Measurements from ENCODE around the gene VASH2.
A peak's percentile ranks its signal among the peaks of the same experiment; 100 is the strongest.
"Not testable (repeated sequence)": the region's sequence is repeated elsewhere in the genome, so short reads cannot be mapped to it uniquely, and the experiment has no call there.

Gene VASH2

DNA sequence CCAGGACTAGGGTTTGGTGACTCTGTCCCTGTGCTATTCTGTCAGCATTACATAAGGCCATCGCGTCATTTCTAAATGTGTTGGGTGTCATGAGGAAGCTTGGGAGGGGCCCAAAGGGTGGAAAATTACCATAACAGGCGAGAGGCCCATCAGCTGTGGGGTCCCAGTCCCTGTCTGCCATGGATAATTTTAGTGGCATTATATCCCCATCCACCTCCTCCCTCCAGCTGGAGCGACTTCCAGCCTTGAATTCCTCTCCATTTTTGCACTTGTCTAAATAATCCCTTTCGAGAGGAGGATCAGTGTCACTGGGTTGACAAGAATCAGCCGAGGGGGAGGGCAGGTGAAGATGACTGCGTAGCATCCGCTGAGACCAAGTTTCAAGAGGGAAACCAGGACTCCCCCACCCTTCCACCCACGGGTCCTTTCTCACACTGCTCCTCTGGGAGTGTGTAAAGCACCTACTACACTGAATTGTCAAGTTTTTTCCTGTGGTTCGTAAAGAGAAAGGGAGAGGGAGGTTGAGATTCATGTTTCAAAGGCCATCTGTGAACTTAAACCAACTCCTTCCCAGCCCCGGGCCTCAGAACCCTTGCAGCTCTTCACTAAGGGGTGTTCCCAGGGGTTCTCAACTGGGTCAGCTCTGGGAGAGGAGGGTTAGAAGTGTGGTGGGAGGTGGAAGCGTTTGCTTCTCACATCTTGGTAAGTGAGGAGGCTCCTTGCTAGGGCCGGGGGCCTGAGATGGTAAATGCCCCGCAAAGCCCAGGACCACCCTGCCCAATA is 29.2 kb downstream of the VASH2 start:
- DNase-seq (ENCODE audit: low read depth in 3 of 3, low spot score in 1 of 3) = no peak

GRCh38 chr1:212980123-212980785 is 29.9 kb downstream of the VASH2 start:
- no peak for DNase-seq (ENCODE audit: low read depth in 3 of 3, low spot score in 1 of 3)

DNA sequence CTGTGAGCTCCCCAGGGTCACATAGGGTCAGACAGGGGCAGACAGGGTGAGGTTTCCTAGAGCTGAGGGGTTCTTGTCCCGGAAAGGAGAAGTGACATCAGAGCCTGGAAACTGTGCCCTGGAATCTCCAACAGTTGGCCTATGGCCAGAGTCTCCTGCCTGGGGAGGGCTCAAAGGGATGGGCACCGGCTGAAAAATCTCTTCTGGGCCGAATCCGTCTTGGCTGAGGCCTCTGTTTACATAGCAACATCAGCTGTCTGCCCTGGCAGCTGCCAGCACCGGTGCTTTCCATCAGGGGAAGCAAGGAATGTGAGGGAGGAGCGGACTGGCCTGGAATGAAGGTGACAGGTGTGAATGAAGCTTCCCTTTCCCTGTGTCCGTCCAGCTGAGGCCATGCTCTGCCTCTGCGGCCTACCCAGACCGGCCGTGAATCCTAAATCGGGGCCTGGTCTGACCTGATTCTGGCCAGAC is 30.7 kb downstream of the VASH2 start:
- no peak for DNase-seq (ENCODE audit: low read depth in 3 of 3, low spot score in 1 of 3)

DNA sequence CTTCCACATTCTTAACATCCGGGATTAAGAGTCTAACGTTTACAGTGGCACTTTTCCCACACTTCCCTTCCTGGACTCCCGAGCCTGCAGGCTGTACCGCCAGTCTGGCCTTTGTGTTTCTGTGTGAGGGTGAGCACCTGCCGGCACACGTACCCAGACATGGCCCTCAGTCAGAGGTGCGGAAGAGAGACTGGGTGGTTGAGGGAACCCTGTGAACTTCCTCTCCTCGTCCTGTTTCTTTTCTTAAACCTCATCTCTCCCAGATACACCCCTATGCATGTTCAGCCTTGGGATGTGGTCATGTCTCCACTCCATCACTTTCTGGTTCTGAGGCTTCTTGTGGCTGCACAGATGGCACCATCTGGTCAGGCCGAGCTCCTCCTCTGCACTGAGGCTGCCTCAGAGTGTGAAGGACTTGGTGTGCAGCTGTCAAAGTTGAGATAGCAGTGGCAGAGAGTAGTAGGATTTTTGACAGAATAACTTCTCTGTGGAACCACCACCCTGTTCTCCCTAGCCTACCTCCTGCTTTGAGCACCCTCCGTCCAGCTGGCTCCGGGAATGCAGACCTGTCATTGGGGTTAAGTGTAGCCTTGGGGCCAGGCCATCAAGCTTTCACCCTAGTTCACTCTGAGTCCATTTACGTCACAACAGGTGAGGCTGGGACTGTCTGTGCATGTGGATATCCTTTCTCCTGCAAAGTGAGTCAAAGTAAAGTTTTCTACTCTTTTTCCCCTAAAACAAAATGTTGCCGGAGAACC is 31.4 kb downstream of the VASH2 start:
- no peak for DNase-seq (ENCODE audit: low read depth in 3 of 3, low spot score in 1 of 3)

- DNase-seq (ENCODE audit: low read depth in 3 of 3, low spot score in 1 of 3) = no peak
These were observed 32.2 kb downstream of the VASH2 start for GRCh38 chr1:212982430-212983152.

DNA sequence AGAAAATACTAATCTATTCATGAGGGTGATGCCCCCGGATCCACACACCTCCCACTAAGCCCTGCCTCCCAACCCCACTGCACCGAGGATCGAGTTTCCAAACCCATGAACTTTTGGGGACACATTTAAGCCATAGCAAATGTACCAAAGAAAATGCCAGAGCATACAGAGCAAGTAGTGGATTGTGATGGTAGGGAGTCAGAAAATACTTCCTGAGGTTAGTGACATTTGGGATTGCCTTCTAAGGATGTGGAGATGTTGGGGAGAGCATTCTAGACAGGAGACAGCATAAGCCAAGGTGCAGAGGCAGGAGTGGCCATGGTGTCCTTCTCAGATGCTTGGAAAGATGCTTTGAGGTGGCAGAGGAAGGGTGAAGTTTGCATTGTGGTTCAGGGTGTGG is 33.1 kb downstream of the VASH2 start:
- no peak for DNase-seq (ENCODE audit: low read depth in 3 of 3, low spot score in 1 of 3)

GRCh38 chr1:212984522-212985291 is 34.4 kb downstream of the VASH2 start:
- no peak for DNase-seq (ENCODE audit: low read depth in 3 of 3, low spot score in 1 of 3)

- no peak for DNase-seq (ENCODE audit: low read depth in 3 of 3, low spot score in 1 of 3)
These were observed 36.2 kb downstream of the VASH2 start for GRCh38 chr1:212986551-212986950.

DNA sequence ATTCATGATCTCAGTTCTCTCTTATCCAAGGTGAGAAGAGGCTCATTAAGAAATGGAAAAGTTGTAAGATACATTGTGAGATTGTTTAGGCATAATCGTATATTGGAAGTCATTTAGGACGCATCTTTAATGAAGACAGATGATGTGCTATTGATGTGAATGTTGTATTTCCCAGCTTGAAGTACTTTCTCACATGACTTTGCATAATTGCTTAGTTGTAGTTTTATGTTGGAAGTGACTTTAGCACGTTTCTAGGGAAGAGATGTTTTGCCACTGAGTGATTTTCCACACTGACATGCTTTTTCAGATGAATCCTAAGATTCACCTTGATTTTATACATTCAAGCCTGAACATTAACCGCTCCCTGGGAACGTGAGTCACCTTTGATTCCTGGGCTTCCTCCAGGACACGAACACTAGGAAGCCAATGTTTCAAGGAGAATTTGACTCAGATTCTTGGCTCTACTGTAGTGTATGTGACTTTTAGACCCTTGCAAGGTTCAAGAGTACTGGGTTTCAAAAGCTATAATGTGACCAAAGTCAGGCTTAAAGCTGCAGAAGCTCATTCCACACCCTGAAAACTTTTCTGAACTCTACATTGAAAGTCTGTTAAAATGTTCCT is 37.5 kb downstream of the VASH2 start:
- no peak for DNase-seq (ENCODE audit: low read depth in 3 of 3, low spot score in 1 of 3)

DNA sequence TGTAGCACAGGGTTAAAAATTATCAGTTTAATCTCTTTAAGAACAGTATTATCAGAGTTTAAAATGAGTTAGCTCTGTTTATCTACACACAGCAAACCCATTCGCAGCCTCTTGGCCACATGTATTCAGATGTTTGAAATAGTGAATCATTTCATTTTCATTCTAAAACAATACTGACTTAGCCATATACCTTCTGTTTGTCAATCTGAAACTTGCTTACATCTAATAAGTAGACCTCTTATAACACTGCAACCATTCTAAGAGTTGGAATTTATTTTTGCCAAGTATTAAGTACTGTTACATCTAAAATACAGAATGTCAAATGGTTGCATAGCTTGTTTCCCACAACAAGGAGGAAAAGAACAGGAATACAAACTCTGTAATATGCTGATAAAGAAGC is 39.9 kb downstream of the VASH2 start:
- no peak for DNase-seq (ENCODE audit: low read depth in 3 of 3, low spot score in 1 of 3)

- DNase-seq (ENCODE audit: low read depth in 3 of 3, low spot score in 1 of 3) = not testable (repeated sequence)
These were observed 43.6 kb downstream of the VASH2 start for GRCh38 chr1:212993960-212994359.

- DNase-seq (ENCODE audit: low read depth in 3 of 3, low spot score in 1 of 3) = no peak
These were observed 44.6 kb downstream of the VASH2 start for GRCh38 chr1:212994926-212995325.

- no peak for DNase-seq (ENCODE audit: low read depth in 3 of 3, low spot score in 1 of 3)
These were observed 52.9 kb downstream of the VASH2 start for GRCh38 chr1:213003256-213003655.

- DNase-seq (ENCODE audit: low read depth in 3 of 3, low spot score in 1 of 3) = no peak
These were observed 58.2 kb downstream of the VASH2 start for GRCh38 chr1:213008564-213008963.

DNA sequence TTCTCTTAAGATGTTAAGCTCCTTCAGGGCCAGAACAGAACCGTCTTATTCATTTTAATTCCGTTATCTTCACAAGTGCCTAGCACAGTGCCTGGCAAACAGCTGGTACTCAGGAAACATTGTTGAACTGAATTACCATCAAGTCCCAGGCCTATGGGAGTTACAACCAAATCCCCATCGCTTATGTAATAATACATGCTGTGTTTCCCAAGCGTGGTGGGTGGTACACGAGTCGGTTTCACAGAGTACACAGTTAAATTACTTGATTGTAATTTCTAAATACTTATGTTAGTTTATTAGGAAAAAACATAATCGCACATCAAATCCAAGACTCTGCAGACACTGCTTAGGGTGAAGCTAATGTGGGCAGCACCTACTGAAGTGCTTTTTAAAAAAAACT is 64.3 kb downstream of the VASH2 start:
- no peak for DNase-seq (ENCODE audit: low read depth in 3 of 3, low spot score in 1 of 3)

GRCh38 chr1:213015099-213016050 is 65.0 kb downstream of the VASH2 start, which contains the start of gene ANGEL2:
ANGEL2 (minus strand) TSS chr1:213015867; CDS start chr1:213015671, 196 bp downstream.
- peak; percentile 89 to 91 (median 89) for DNase-seq (ENCODE audit: low read depth in 3 of 3, low spot score in 1 of 3)

- no peak for DNase-seq (ENCODE audit: low read depth in 3 of 3, low spot score in 1 of 3)
These were observed 67.3 kb downstream of the VASH2 start for GRCh38 chr1:213017447-213018273.

DNA sequence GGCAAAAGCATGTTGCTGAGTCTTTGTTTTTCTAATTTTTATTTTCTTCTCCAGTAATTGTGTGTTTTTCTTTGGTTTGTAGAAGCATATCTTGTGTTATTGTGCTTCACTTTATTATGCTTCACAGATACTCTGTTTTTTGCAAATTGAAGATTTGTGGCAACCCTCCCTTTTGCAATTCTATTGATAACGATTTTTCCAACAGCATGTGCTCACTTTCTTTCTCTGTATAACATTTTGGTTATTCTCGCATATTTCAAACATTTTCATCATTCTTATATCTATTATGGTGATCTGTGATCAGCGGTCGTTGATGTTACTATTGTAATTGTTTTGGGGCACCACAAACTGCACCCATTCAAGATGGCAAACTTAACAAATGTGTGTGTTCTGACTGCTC is 69.1 kb downstream of the VASH2 start:
- DNase-seq (ENCODE audit: low read depth in 3 of 3, low spot score in 1 of 3) = no peak

Data from stimulated activated CD4-positive, alpha-beta T cell treated with anti-CD3 and anti-CD28 coated beads, TNF-alpha, amount 100 ng/mL, for 1 hour (primary cell).